Esophagus muscularis mucosa (tissue), 4 donors: ENCODE results near the gene OR11A1. TPM values are rescaled to one million over a fixed set of nuclear protein-coding genes. Genes with fewer than 3 reads are reported as not detected.
A peak's percentile ranks its signal among the peaks of the same experiment; 100 is the strongest.

Experiments
- DNase-seq: peaks from one replicate; pipeline ENCODE4 v3.0.0-alpha.2; 2017; ENCODE audit errors: extremely low spot score
- H3K27ac ChIP-seq, 4 donors: fragments of 200-600 bp; sonication (generic); replicated peaks in 1 of 4; 1 replicate in 3 of 4; 2 replicates in 1 of 4; pipeline ENCODE4 v1.5.1; 2016 to 2019; ENCODE audit warnings: mild to moderate bottlenecking in 1 of 4
- H3K27me3 ChIP-seq, 4 donors: fragments of 200-600 bp; sonication (generic); one replicate each; pipeline versions ENCODE4 v1.5.1 to v1.6.0; 2016 to 2019
- H3K36me3 ChIP-seq, 4 donors: fragments of 200-600 bp; sonication (generic); one replicate each; pipeline ENCODE4 v1.5.1; 2016 to 2019
- H3K4me1 ChIP-seq, 4 donors: fragments of 200-600 bp; sonication (generic); one replicate each; pipeline ENCODE4 v1.5.1; 2016 to 2019
- H3K4me3 ChIP-seq, 4 donors: fragments of 200-600 bp; sonication (generic); 1 replicate in 2 of 4; 2 replicates in 2 of 4; pipeline ENCODE4 v1.5.1; 2016 to 2019; ENCODE audit warnings: mild to moderate bottlenecking in 4 of 4, moderate library complexity in 1 of 4
- H3K9me3 ChIP-seq, 4 donors: fragments of 200-600 bp; sonication (generic); 1 replicate in 3 of 4; 2 replicates in 1 of 4; pipeline ENCODE4 v1.5.1; 2016 to 2019
- EP300 ChIP-seq: sonication (generic); formaldehyde crosslinking; IDR thresholded peaks from one replicate; pipeline ENCODE4 v1.6.1; 2017; ENCODE audit warnings: antibody characterized with exemption
- POLR2A ChIP-seq: fragments of 450-650 bp; IDR thresholded peaks from one replicate; pipeline ENCODE4 v1.6.1; 2017; ENCODE audit warnings: antibody characterized with exemption, moderate library complexity, mild to moderate bottlenecking, low read depth
- POLR2AphosphoS5 ChIP-seq, 2 donors: sonication (generic); formaldehyde crosslinking; IDR thresholded peaks; one replicate each; pipeline ENCODE4 v1.6.1; 2017; ENCODE audit warnings: antibody characterized with exemption in 2 of 2
- WGBS: methylation state at CpG from one replicate; pipeline ENCODE4 v1.1.5; 2018; 5-methylcytosine and 5-hydroxymethylcytosine counted together
- intact Hi-C: fragments of 100-400 bp; cut with DNase I; formaldehyde crosslinking; loops from one replicate; pipeline ENCODE4 v1.15.1; 2023
- total RNA-seq, 4 donors: library from RNA; depleted of rRNA; stranded (reverse); fragments of >200 nt; gene quantifications; one replicate each; pipeline versions ENCODE4 v1.1.0 to v1.2.1, GENCODE V29; 2016
- TF ChIP-seq, protein P1 (sequence below), 3 experiments: fragments of 200-600 bp in 2 of 3; fragments of 450-650 bp in 1 of 3; sonication (generic) in 2 of 3; IDR thresholded peaks; one replicate each; pipeline ENCODE4 v1.5.1; 2017 to 2019; ENCODE audit warnings: antibody characterized with exemption in 3 of 3, mild to moderate bottlenecking in 2 of 3, moderate library complexity in 1 of 3

Gene OR11A1
- total RNA-seq, 4 donors from 2014 or later: not detected

DNA sequence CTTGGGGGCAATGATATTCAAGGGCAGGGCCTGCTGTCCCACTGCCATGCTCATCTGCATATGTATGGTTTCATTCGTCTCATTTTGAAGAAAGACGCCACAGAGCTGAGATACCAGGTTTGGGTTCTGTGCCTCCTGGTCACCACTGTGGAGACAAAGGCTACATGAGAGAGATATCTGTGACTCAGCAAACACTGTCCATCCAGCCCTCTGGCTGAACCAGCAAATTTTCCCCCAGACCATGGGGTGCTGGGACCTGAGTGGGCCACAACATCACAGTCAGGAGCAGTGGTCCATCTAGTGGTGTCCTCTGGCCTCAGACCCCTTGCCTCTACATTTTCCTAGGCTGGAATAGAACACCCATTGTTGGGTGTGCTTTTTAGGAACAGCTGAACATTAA is 30.8 kb upstream of the OR11A1 start, which contains the start of gene MAS1L:
MAS1L (minus strand) TSS at position 297 of the 400 bp plus-strand sequence; CDS start at position 243, 54 bp downstream.
- Histone ChIP-seq H3K27me3 (no peaks in the 10 kb centered on the region), H3K9me3 (no peaks in the 10 kb centered on the region), H3K27ac (no peak within 1 kb of the TSS), H3K36me3 (no peaks in the 10 kb centered on the region), H3K4me3 (no peak within 1 kb of the TSS), H3K4me1 (no peaks in the 10 kb centered on the region)
- TF ChIP-seq POLR2AphosphoS5 (IDR thresholded peaks at IDR 0.05) (no peak), EP300 (no peak), POLR2A (no peak)
- TF ChIP-seq, protein P1, sequence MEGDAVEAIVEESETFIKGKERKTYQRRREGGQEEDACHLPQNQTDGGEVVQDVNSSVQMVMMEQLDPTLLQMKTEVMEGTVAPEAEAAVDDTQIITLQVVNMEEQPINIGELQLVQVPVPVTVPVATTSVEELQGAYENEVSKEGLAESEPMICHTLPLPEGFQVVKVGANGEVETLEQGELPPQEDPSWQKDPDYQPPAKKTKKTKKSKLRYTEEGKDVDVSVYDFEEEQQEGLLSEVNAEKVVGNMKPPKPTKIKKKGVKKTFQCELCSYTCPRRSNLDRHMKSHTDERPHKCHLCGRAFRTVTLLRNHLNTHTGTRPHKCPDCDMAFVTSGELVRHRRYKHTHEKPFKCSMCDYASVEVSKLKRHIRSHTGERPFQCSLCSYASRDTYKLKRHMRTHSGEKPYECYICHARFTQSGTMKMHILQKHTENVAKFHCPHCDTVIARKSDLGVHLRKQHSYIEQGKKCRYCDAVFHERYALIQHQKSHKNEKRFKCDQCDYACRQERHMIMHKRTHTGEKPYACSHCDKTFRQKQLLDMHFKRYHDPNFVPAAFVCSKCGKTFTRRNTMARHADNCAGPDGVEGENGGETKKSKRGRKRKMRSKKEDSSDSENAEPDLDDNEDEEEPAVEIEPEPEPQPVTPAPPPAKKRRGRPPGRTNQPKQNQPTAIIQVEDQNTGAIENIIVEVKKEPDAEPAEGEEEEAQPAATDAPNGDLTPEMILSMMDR (IDR thresholded peaks at IDR 0.05): no peak
- 86% methylated on average over 2 of the region's 2 CpGs for WGBS
- peak; percentile 60 for DNase-seq
- intact Hi-C loops: no loop called here

GRCh38 chr6:29487131-29487530 is 30.3 kb upstream of the OR11A1 start:
- DNase-seq: peak; percentile 55
- intact Hi-C loops: no loop called here

DNA sequence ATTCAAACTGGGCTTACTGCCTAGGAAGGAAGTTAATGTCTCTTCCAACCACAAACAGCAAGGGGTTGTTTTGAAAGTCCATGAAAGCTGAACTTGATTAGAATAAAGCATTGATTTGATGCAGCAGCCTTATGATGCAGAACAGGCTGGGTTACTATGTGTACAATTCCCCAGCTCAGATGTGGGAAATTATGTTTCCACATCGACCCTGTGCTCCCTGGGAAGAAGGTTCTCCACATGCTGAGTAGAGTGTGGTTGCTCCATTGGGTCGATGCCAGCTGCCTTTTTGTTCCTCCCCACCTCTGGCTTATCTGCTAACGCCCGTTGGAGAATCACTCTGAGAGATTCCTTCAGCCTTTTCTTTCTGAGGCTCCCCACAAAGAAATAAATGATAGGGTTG is 29.7 kb upstream of the OR11A1 start:
- Histone ChIP-seq H3K36me3 (no peaks in the 10 kb centered on the region), H3K4me1 (no peaks in the 10 kb centered on the region), H3K27me3 (no peaks in the 10 kb centered on the region), H3K4me3 (no peak overlapping the region), H3K27ac (no peak overlapping the region), H3K9me3 (peaks cover 0 to 4% (median 2%) of the 10 kb centered on the region in 4 donors)
- intact Hi-C loops: no loop called here
- DNase-seq: peak; percentile 66
- TF ChIP-seq POLR2AphosphoS5 (IDR thresholded peaks at IDR 0.05): no peak
- no peak for TF ChIP-seq POLR2A
- TF ChIP-seq EP300: no peak
- TF ChIP-seq, protein P1 (IDR thresholded peaks at IDR 0.05): no peak
- whole genome bisulfite sequencing: 52% methylated on average over 4 of the region's 4 CpGs

More at GRCh38 chr6:29487131-29487530, 30.3 kb upstream of the OR11A1 start:
- Histone ChIP-seq H3K9me3 (peaks cover 0 to 2% (median under 1%) of the 10 kb centered on the region in 4 donors), H3K27ac (no peak overlapping the region), H3K27me3 (no peaks in the 10 kb centered on the region), H3K36me3 (no peaks in the 10 kb centered on the region), H3K4me1 (no peaks in the 10 kb centered on the region), H3K4me3 (no peak overlapping the region)
- TF ChIP-seq EP300: no peak
- TF ChIP-seq, protein P1 (IDR thresholded peaks at IDR 0.05): no peak
- WGBS: 90% methylated on average over 5 of the region's 5 CpGs

GRCh38 chr6:29483735-29484134 is 26.9 kb upstream of the OR11A1 start:
- Histone ChIP-seq H3K9me3 (peaks cover 0 to 4% (median 2%) of the 10 kb centered on the region in 4 donors), H3K36me3 (no peaks in the 10 kb centered on the region), H3K27ac (no peak overlapping the region), H3K4me1 (no peaks in the 10 kb centered on the region), H3K4me3 (no peak overlapping the region), H3K27me3 (no peaks in the 10 kb centered on the region)
- TF ChIP-seq EP300 (no peak), POLR2AphosphoS5 (IDR thresholded peaks at IDR 0.05) (no peak)
- TF ChIP-seq, protein P1 (IDR thresholded peaks at IDR 0.05): no peak
- no peak for DNase-seq
- intact Hi-C loops: no loop called here
- 50% methylated on average over 1 of the region's 1 CpG for WGBS

DNA sequence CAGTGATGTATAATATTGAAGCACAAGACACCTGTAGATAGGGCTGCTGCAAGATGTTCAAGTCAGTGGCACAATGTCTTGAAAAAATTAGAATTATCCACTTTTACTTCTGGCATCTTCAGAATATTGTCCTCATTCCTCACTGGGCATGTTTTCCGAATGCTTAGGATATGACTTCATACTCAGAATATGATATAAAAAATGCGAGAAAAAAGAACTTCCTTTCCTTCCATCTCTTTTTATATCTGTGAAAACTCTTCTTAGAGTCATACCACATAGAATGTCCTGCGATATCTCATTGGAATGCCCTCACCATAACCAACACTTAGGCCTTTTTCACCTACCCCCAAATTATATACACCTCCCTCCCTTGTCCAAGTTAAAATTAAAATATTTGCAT is 26.3 kb upstream of the OR11A1 start:
- Histone ChIP-seq H3K27ac (no peak overlapping the region), H3K4me1 (no peaks in the 10 kb centered on the region), H3K27me3 (no peaks in the 10 kb centered on the region), H3K36me3 (no peaks in the 10 kb centered on the region), H3K9me3 (peaks cover 0 to 4% (median 2%) of the 10 kb centered on the region in 4 donors), H3K4me3 (no peak overlapping the region)
- DNase-seq: no peak
- WGBS: 78% methylated on average over 3 of the region's 3 CpGs
- TF ChIP-seq POLR2A (no peak), POLR2AphosphoS5 (IDR thresholded peaks at IDR 0.05) (no peak), EP300 (no peak)
- TF ChIP-seq, protein P1 (IDR thresholded peaks at IDR 0.05): no peak
- intact Hi-C loops: no loop called here
